Epithelial cell of esophagus (primary cell): ENCODE data around the gene SNN.

Experiments
- DNase-seq: peaks from one replicate; pipeline ENCODE4 v3.0.0; 2010; ENCODE audit warnings: low read depth
- H3K4me3 ChIP-seq: 2 replicates; pipeline ENCODE4 v1.5.1; 2011; ENCODE audit warnings: mild to moderate bottlenecking, low read length, control low read depth
- CTCF ChIP-seq: IDR thresholded peaks from 2 replicates; pipeline ENCODE4 v1.5.1; 2011; ENCODE audit warnings: low read depth, mild to moderate bottlenecking, low read length, control low read depth, inconsistent platforms; ENCODE audit not compliant: insufficient read depth; ENCODE audit errors: missing control alignments

The SNN gene

GRCh38 chr16:11630046-11630767, 38.0 kb upstream of the SNN start:
- DNase-seq: peak; percentile 49
- H3K4me3 ChIP-seq: no peak overlapping the region
- TF ChIP-seq CTCF: no peak

GRCh38 chr16:11630768-11631056, 37.5 kb upstream of the SNN start:
- TF ChIP-seq CTCF: no peak
- H3K4me3 ChIP-seq: no peak overlapping the region
- DNase-seq: no peak

GRCh38 chr16:11631214-11631613, 37.0 kb upstream of the SNN start:
- no peak for DNase-seq
- no peak for TF ChIP-seq CTCF
- H3K4me3 ChIP-seq: no peak overlapping the region

- DNase-seq: no peak
- TF ChIP-seq CTCF: no peak
- no peak overlapping the region for H3K4me3 ChIP-seq
Observed at GRCh38 chr16:11632455-11632939, 35.8 kb upstream of the SNN start.

GRCh38 chr16:11633113-11633512, 35.1 kb upstream of the SNN start:
- no peak overlapping the region for H3K4me3 ChIP-seq
- no peak for DNase-seq
- TF ChIP-seq CTCF: no peak

GRCh38 chr16:11634312-11634711, 33.9 kb upstream of the SNN start:
- no peak for DNase-seq
- no peak for TF ChIP-seq CTCF
- H3K4me3 ChIP-seq: no peak overlapping the region

GRCh38 chr16:11635113-11635652, 33.1 kb upstream of the SNN start:
- no peak overlapping the region for H3K4me3 ChIP-seq
- DNase-seq: no peak
- no peak for TF ChIP-seq CTCF
